Hepatic stellate cell (primary cell): ENCODE measurements around the gene SNX33.
A peak's percentile ranks its signal among the peaks of the same experiment; 100 is the strongest.
"Not testable (repeated sequence)": the region's sequence is repeated elsewhere in the genome, so short reads cannot be mapped to it uniquely, and the experiment has no call there.

Source experiments
- DNase-seq: peaks from one replicate; pipeline ENCODE4 v3.0.0; 2011; ENCODE audit warnings: low spot score

The SNX33 gene, protein sequence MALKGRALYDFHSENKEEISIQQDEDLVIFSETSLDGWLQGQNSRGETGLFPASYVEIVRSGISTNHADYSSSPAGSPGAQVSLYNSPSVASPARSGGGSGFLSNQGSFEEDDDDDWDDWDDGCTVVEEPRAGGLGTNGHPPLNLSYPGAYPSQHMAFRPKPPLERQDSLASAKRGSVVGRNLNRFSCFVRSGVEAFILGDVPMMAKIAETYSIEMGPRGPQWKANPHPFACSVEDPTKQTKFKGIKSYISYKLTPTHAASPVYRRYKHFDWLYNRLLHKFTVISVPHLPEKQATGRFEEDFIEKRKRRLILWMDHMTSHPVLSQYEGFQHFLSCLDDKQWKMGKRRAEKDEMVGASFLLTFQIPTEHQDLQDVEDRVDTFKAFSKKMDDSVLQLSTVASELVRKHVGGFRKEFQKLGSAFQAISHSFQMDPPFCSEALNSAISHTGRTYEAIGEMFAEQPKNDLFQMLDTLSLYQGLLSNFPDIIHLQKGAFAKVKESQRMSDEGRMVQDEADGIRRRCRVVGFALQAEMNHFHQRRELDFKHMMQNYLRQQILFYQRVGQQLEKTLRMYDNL

DNA sequence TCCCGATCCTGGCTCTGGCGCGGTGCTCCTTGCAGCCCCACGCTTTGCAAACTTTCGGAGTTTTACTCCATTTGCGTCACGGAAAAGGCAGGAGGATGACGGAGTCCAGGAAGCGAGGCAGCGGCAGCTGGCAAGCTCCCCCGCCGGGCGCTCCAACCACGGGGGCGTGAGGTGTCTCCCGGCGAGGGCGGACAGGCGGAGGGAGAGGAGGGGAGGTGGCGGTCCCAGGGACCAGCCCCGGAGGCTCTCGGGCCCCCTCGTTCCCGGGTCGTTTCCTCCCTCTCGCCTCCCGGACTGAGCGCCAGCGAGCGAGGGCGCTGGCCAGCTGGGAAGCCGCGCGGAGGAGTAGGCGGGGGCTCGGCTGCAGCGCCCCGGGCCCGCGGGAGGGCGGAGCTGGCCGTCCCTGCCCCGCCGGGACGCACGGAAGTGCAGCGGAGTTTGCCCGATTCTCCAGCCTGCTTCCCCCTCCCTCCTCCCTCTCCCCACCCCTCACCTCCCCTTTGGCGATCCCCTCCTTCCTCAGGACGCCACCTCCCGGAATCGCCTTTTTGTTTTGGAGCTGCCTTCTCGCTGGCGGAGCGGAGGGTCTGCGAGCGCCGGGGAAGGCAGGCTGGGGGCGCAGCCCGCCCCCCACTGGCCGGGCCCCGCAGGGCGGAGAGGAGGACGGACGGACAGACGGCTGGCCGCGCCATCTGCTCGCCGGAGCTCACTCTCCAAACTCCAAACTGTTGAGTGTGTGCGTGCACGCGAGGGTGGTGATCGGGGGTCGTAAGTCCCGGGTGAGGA, at the start of gene SNX33:
Gene SNX33, plus strand, starts transcription at position 543 of the 786 bp plus-strand sequence. CDS start 1,191 bp downstream, outside the sequence.
- DNase-seq, result peak; percentile 86

GRCh38 chr15:75598361-75598760, 49.4 kb upstream of the SNX33 start:
- no peak for DNase-seq

GRCh38 chr15:75599401-75599800, 48.3 kb upstream of the SNX33 start:
- DNase-seq, result no peak

DNA sequence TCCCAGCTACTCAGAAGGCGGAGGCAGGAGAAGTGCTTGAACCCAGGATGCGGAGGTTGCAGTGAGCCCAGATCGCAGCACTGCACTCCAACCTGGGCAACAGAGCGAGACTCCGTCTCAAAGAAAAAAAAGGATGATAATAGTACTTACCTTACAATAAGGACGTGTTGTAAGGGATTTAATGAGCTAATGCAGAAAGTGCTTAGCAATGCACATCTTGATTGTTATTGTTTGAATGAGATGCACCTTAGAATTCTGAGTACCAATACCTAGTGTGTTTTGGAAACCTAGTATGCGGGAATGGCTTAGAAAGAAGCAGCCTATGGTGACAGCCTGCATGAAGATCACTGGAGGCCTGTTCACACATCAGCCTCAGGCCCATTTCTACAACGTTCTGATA, 41.7 kb upstream of the SNX33 start:
- no peak for DNase-seq

GRCh38 chr15:75606711-75607699, 40.7 kb upstream of the SNX33 start:
- no peak for DNase-seq

GRCh38 chr15:75616766-75617165, 30.9 kb upstream of the SNX33 start:
- DNase-seq, result no peak

GRCh38 chr15:75620058-75620820, 27.5 kb upstream of the SNX33 start:
- DNase-seq, result peak; percentile 60

DNA sequence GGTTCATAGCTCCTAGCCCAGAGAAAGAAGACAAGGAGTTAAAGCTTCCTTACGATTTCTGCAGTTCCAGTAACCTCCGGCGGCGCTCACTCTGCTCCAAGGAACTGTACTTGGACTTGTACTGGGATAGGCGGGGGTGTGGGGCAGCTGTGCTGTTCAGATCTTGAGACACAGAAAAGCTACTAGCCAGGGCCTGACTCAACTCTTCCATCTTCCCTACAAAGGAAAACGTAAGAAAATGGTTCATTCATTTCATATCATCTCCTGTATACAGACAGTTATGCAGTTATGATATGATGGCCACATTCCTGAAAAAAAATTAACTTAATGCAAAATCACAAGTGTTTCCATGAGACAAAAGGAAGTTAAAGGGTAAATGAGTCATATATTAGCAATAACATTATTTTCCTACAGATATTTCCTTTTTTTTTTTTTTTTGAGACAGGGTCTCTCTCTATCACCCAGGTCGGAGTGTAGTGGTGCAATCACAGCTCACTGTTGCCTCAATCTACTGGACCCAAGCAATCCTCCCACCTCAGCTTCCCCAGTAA, 26.8 kb upstream of the SNX33 start:
- peak; percentile 92 for DNase-seq

DNA sequence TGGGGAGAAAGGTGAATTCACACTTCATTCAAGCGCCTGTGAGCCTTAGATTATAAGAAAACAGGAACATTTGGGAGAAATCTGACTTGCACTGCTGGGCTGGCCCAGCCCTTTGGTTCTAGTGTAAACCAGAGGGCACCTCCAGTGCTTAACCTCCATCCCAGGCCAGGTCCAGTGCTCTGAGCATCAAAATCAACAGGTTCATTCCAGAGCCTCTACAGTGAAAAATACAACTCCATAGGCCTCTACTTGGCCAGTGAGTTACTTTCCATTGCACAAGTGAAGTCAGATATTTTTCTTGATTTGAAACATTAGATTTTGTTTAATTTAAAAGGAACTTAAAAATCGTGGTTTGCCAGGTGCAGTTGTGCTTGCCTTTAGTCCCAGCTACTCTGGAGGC, 25.2 kb upstream of the SNX33 start:
- no peak for DNase-seq

GRCh38 chr15:75625542-75626347, 22.0 kb upstream of the SNX33 start, which contains the start of gene SNUPN:
SNUPN (minus strand) TSS chr15:75625725; CDS start chr15:75621051, 4,674 bp downstream.
- peak; percentile 94 for DNase-seq

DNA sequence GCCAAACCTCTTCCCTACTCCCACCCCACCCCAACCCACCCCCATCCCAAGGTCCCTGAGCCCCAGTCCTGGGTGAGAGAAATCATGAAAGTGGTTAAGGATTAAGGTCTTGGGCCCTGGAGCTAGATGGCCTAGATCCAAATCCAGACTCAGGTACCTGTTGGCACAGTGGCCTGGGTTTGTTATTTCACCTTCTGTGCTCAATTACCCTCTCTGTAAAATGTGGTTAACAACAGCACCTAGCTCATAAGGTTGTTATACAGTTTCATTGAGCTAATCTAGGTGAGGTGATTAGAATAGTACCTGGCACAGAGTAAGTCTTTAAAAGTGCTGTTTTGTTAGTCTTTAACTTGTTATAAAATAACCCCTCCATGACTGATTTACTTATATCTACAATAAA, 15.8 kb upstream of the SNX33 start:
- no peak for DNase-seq

- not testable (repeated sequence) for DNase-seq
These were observed 13.8 kb upstream of the SNX33 start for GRCh38 chr15:75633922-75634321.

DNA sequence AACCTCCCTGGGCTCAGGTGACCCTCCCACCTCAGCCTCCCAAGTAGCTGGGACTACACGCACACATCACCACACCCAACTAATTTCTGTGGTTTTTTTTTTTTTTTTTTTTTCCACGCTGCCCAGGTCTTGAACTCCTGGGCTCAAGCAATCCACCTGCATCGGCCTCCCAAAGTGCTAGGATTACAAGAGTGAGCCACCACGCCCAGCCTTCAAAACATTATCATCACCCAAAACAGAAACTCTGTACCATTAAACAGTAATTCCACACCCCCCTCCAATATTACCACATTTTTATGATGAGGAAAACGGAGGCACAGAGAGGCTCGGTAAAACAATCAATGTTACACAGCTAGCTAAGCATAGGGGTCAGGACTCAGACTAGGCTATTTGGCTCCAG, 11.7 kb upstream of the SNX33 start:
- no peak for DNase-seq

GRCh38 chr15:75637245-75638009, 10.3 kb upstream of the SNX33 start:
- no peak for DNase-seq

- no peak for DNase-seq
These were observed 8.5 kb upstream of the SNX33 start for GRCh38 chr15:75639191-75639708.

GRCh38 chr15:75639709-75640482, 7.8 kb upstream of the SNX33 start, which contains the start of gene IMP3:
IMP3 (minus strand) TSS chr15:75640224; CDS start chr15:75640168, 56 bp downstream.
- DNase-seq, result peak; percentile 98

- no peak for DNase-seq
These were observed 7.1 kb upstream of the SNX33 start for GRCh38 chr15:75640483-75641178.
